Occipital lobe (tissue), 2 donors: Measurements from ENCODE around the gene PDSS2. TPM values are rescaled to one million over a fixed set of nuclear protein-coding genes. Genes with fewer than 3 reads are reported as not detected.

Experiments used
- DNase-seq: peaks from one replicate; lab custom pipeline; 2025; lab: John Stamatoyannopoulos, UW
- total RNA-seq: library from RNA; depleted of rRNA; stranded (reverse); fragments of >200 nt; gene quantifications from one replicate; pipeline ENCODE4 v1.2.3, GENCODE V29; 2014

The PDSS2 gene
- total RNA-seq, 1 donor from 2014 or later, result 11.5 TPM

DNA sequence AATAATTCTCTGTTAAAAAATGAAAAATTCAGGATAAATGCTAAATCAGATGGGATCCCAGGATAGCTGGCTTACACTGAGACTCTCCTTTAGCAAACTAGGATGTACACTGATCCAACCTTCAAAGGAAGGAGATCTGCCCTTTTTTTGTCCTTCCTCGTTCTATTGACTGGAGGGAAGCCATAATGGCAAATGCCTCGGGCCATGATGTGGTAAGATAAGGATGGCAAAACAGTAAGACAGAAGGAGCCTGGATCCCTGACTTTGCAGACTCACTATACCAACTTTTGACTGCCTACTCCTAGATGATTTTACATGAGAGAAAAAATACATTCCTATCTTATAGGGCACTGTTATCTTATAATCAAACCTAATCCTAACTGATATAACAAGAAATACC is 187.1 kb downstream of the PDSS2 start:
- no peak for DNase-seq

DNA sequence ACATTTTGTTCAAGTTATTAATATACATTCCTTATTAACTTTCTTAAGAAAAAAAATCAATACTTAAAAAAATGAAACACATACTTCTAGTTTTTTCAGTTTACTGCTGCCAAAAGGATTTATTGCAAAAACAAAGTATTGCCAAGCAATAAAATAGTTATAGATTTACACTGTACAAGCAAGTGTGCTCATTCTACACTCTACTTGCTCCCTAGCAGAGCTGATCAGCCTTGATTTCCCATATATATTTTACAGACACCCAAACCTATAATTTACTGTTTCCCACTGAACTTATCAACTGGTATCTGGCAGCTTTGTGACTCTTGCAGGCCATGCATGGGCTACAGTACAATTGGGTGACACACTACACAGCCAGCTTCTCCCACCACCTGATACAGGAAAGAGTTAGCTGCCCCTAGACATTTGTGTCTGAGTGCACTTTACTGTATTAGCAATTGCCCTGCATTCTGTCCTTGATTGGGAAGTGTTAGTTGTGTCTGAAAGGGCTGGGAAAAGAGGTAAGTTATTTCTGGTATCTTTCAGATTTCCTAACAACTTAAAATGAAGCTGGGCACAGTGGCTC is 188.1 kb downstream of the PDSS2 start:
- DNase-seq, result no peak

DNA sequence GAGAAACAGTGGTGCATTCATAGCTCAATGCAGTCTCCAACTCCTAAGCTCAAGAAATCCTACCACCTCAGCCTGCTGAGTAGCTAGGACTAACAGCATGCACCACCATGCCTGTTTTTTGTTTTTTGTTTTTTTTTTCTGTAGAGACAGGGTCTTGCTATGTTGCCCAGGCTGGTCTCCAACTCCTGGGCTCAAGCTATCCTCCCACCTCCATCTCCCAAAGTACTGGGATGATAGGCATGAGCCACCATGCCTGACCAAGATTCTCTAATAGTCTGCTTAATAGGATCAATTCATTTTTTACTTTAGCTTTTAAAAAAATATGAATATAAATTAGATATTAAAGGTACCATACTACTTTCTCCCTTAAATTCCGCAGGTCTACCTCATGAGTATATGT is 191.7 kb downstream of the PDSS2 start:
- no peak for DNase-seq

DNA sequence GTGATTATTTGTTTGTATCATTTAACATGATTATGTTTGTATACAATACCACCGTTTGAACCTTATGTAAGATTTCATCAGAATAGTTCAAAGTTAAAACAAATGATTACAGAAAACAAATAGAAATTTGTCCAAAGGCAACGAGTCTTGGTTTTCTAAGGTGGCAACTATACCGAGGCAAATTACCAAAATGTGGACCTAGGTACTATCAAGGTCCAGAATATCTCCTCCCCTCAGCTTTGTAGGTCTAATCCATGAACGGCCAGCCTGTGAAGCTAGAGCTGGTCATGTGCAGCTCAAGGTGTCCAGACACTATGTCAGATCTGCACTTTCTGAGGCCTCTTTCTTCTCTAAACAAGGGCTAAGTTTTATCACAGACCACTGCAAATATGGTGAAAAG is 192.4 kb downstream of the PDSS2 start:
- DNase-seq, result no peak

DNA sequence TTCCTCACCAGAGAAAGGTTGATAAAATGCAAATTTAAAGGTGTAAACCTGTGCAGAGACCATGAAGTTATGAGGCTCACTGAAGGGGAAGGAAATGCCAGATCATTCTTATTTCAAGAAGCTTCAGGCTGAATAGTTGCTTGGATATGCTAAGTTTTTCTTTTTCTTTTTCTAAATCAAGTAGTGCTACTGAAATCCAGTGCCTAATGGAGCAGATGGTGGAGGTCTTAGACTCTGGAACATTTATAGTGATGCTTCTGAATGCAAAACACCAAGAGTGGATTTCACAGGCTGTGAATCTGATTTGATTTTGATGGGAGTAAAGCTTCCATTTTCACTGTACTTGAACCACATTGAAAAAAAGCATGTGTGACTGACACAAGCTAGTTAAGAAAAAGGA is 192.8 kb downstream of the PDSS2 start:
- DNase-seq, result no peak

- no peak for DNase-seq
Measured at GRCh38 chr6:107264357-107264840, 195.0 kb downstream of the PDSS2 start.

GRCh38 chr6:107259951-107260350 is 199.4 kb downstream of the PDSS2 start:
- no peak for DNase-seq

- DNase-seq, result no peak
Measured at GRCh38 chr6:107248147-107248546, 211.2 kb downstream of the PDSS2 start.

- DNase-seq, result no peak
Measured at GRCh38 chr6:107246972-107247615, 212.3 kb downstream of the PDSS2 start.

DNA sequence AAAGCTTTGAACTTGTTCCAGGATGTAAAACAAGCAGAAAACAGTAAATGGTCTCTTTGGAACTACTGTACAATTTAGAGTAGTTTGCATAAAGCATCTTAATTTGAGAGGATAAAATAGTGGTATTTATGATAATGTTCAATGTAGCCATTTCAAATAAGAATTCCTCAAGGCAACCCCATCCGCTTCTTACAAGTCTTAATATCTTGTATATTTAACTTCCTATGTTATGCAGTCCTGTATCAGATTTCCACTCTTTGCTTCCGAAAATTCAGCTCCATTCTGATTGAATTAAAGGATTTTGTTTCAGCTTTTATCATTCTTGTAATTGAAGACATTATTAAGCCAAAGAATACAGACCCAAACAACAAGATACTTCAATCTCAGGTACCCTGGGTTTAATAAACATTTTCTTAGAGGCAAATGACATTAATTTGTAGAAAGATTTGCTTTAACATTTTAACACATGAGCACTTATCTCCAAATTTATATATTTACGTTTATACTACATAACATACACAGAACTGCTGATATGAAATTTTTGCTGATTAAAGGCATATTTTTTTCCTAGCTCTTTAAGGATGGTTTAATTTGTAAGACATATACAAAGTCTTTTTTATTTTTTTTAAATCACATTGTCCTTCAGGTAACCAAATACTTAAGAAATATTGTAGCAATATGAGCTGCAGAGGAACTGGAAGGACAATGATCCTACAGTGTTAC is 213.0 kb downstream of the PDSS2 start:
- no peak for DNase-seq

GRCh38 chr6:107244742-107245480 is 214.5 kb downstream of the PDSS2 start:
- no peak for DNase-seq

- no peak for DNase-seq
Measured at GRCh38 chr6:107244082-107244741, 215.2 kb downstream of the PDSS2 start.

DNA sequence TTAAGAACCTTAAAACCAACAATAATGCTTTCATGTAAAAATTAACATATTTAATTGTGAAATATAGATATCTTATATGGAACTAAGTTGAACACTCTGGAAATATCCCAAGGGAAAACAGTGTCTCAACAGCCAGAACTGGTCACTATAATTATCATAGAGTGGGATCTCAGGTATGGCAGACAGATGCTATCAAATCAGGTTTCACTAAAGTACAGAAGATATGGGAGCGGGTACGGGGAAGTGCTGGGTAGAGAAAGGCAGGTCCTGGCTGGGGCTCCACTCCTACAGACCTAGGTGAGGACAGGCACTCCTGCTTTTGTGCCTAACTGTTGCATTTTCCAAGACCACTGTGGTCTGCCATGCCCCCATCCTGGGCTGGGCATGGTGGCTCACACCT is 215.9 kb downstream of the PDSS2 start:
- no peak for DNase-seq

GRCh38 chr6:107237992-107238660 is 221.2 kb downstream of the PDSS2 start:
- no peak for DNase-seq

DNA sequence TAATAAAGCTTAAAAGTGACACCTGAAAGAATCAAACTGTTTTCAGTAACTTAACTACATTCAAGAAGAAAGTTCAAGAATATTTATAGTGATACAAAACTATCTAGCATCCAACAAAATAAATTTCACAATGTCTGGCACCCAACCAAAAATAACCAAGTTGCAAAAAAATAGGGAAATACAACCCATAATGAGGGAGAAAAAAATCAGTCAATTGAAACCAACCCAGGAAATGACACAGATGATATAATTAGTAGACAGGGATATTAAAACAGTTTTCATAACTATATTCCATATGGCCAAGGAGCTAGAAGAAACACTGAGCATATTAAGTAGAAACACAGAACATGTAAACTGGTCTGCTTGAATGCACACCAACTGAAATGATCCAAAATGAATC is 223.9 kb downstream of the PDSS2 start:
- no peak for DNase-seq

- no peak for DNase-seq
Measured at GRCh38 chr6:107235007-107235406, 224.4 kb downstream of the PDSS2 start.

DNA sequence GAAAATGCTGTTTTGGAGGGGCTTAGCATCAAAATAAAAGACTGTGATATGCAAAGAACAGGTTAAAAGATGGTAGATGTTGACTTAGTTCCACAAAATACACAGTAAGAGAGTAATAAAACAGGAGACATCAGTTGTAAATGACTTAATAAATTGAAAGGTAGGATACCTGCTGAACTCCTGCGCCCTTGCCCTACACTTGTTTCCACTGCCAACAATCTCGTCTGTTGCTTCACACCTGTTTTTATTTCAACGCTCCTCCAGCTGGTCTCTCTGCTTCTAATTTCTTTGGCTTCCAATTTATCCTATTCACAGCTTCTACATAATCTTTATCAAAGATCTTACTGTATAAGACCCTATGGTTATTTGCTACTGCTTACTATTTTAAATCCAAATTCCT is 228.1 kb downstream of the PDSS2 start:
- no peak for DNase-seq

- no peak for DNase-seq
Measured at GRCh38 chr6:107230448-107230847, 228.9 kb downstream of the PDSS2 start.

GRCh38 chr6:107230024-107230423 is 229.3 kb downstream of the PDSS2 start:
- DNase-seq, result no peak

GRCh38 chr6:107228754-107229153 is 230.6 kb downstream of the PDSS2 start:
- DNase-seq, result no peak

GRCh38 chr6:107221519-107221918 is 237.8 kb downstream of the PDSS2 start:
- DNase-seq, result no peak
